H1 (cell line): ENCODE results near the gene DCLK1. TPM values are rescaled to one million over a fixed set of nuclear protein-coding genes. Genes with fewer than 3 reads are reported as not detected.

Experiments used
- CTCF ChIA-PET: fragments of 300-600 bp; sonication (Branson Sonifier 250); formaldehyde crosslinking; loops from one replicate; lab custom pipeline; 2021; ENCODE audit not compliant: partially characterized antibody; lab: Charles Lee
- POLR2A ChIA-PET: fragments of 300-600 bp; sonication (Branson Sonifier 250); formaldehyde crosslinking; loops from one replicate; lab custom pipeline; 2021; ENCODE audit warnings: inconsistent platforms; ENCODE audit not compliant: partially characterized antibody; lab: Charles Lee
- DNase-seq, 2 experiments: peaks; one replicate each; pipeline versions ENCODE4 v3.0.0 to v3.0.0-alpha.2; 2010 to 2022; ENCODE audit warnings: low spot score in 2 of 2, low read depth in 1 of 2, mixed read lengths in 1 of 2
- FAIRE-seq: peaks from 2 replicates; lab custom pipeline; 2011; peaks lifted over from hg19 to GRCh38; lab: Jason Lieb, UNC
- H2AFZ ChIP-seq: 2 replicates; pipeline ENCODE4 v1.8.1; 2012; ENCODE audit warnings: low read length, inconsistent platforms
- H2AK5ac ChIP-seq: 2 replicates; pipeline ENCODE4 v1.6.1; 2013; ENCODE audit warnings: low read depth, low read length
- H2BK120ac ChIP-seq: replicated peaks from 2 replicates; pipeline ENCODE3; 2013; ENCODE audit warnings: low read depth, low read length, inconsistent platforms
- H2BK12ac ChIP-seq: 2 replicates; pipeline ENCODE4 v1.6.1; 2013; ENCODE audit warnings: low read depth, low read length
- H2BK15ac ChIP-seq: 2 replicates; pipeline ENCODE4 v1.6.1; 2013; ENCODE audit warnings: low read length
- H2BK20ac ChIP-seq: 2 replicates; pipeline ENCODE4 v1.6.1; 2013; ENCODE audit warnings: low read length
- H2BK5ac ChIP-seq: 2 replicates; pipeline ENCODE4 v1.6.1; 2013; ENCODE audit warnings: low read depth, low read length
- H3K14ac ChIP-seq: 2 replicates; pipeline ENCODE4 v1.6.1; 2013; ENCODE audit warnings: inconsistent platforms; ENCODE audit not compliant: insufficient read length
- H3K18ac ChIP-seq: 2 replicates; pipeline ENCODE4 v1.6.1; 2013; ENCODE audit warnings: low read length; ENCODE audit errors: extremely low read depth
- H3K23ac ChIP-seq: 2 replicates; pipeline ENCODE4 v1.6.1; 2013; ENCODE audit warnings: inconsistent platforms; ENCODE audit not compliant: insufficient read length
- H3K23me2 ChIP-seq: 2 replicates; pipeline ENCODE4 v1.6.1; 2013; ENCODE audit warnings: low read depth, low read length
- H3K27ac ChIP-seq: 2 replicates; pipeline ENCODE4 v1.6.1; 2011; ENCODE audit warnings: low read depth, low read length, inconsistent platforms
- H3K27me3 ChIP-seq, 4 experiments: replicated peaks in 1 of 4; 1 replicate in 1 of 4; 2 replicates in 3 of 4; pipeline versions ENCODE4 v1.6.1 to v1.8.1; 2011 to 2013; ENCODE audit warnings: low read length in 3 of 4, mild to moderate bottlenecking in 3 of 4, inconsistent platforms in 2 of 4, mixed read lengths in 2 of 4, moderate library complexity in 1 of 4; ENCODE audit not compliant: control insufficient read depth in 3 of 4, insufficient read depth in 3 of 4; ENCODE audit errors: extremely low read depth in 1 of 4
- H3K36me3 ChIP-seq, 4 experiments: 2 replicates each; pipeline versions ENCODE4 v1.6.1 to v1.8.1; 2011 to 2013; ENCODE audit warnings: mild to moderate bottlenecking in 4 of 4, low read length in 3 of 4, moderate library complexity in 2 of 4, control low read depth in 1 of 4, inconsistent platforms in 1 of 4; ENCODE audit not compliant: insufficient read depth in 4 of 4, control insufficient read depth in 2 of 4
- H3K4ac ChIP-seq: replicated peaks from 2 replicates; pipeline ENCODE3; 2013; ENCODE audit warnings: low read length, low read depth, mixed read lengths, inconsistent platforms; ENCODE audit not compliant: insufficient read length
- H3K4me1 ChIP-seq, 4 experiments: replicated peaks in 1 of 4; 1 replicate in 1 of 4; 2 replicates in 3 of 4; pipeline versions ENCODE4 v1.6.1 to v1.8.1; 2011 to 2013; ENCODE audit warnings: low read length in 3 of 4, inconsistent platforms in 2 of 4, mixed read lengths in 1 of 4; ENCODE audit not compliant: insufficient read depth in 4 of 4, control insufficient read depth in 3 of 4
- H3K4me2 ChIP-seq, 2 experiments: 2 replicates each; pipeline versions ENCODE4 v1.6.1 to v1.8.1; 2011 to 2013; ENCODE audit warnings: low read depth in 2 of 2, low read length in 2 of 2, control low read depth in 1 of 2, inconsistent platforms in 1 of 2, mild to moderate bottlenecking in 1 of 2; ENCODE audit not compliant: insufficient read depth in 1 of 2
- H3K4me3 ChIP-seq, 4 experiments: fragments of 200-600, 300-600 bp in 1 of 4; sonication (generic), shearing (Covaris generic), sonication (Bioruptor Twin) in 1 of 4; 2 replicates each; pipeline versions ENCODE4 v1.5.1 to v1.8.1; 2011 to 2016; ENCODE audit warnings: low read length in 4 of 4, low read depth in 3 of 4, control low read depth in 2 of 4, inconsistent platforms in 2 of 4, mild to moderate bottlenecking in 2 of 4, mixed read lengths in 1 of 4, moderate library complexity in 1 of 4; ENCODE audit not compliant: insufficient read depth in 2 of 4; ENCODE audit errors: extremely low read depth in 1 of 4
- H3K56ac ChIP-seq: replicated peaks from 2 replicates; pipeline ENCODE3; 2013; ENCODE audit warnings: low read depth, mild to moderate bottlenecking, mixed read lengths, low read length, inconsistent platforms; ENCODE audit not compliant: insufficient read length
- H3K79me1 ChIP-seq: 2 replicates; pipeline ENCODE4 v1.6.1; 2013; ENCODE audit warnings: low read depth, low read length, control low read depth
- H3K79me2 ChIP-seq, 2 experiments: 2 replicates each; pipeline versions ENCODE4 v1.6.1 to v1.8.1; 2012 to 2013; ENCODE audit warnings: low read length in 2 of 2, mild to moderate bottlenecking in 2 of 2, inconsistent platforms in 1 of 2; ENCODE audit not compliant: insufficient read depth in 2 of 2, control insufficient read depth in 1 of 2
- H3K9ac ChIP-seq, 4 experiments: replicated peaks in 1 of 4; 1 replicate in 1 of 4; 2 replicates in 3 of 4; pipeline versions ENCODE4 v1.6.1 to v1.8.1; 2011 to 2013; ENCODE audit warnings: low read depth in 3 of 4, low read length in 3 of 4, control low read depth in 2 of 4, mild to moderate bottlenecking in 2 of 4, moderate library complexity in 2 of 4, inconsistent platforms in 1 of 4; ENCODE audit errors: extremely low read depth in 1 of 4
- H3K9me3 ChIP-seq, 2 experiments: 2 replicates each; pipeline versions ENCODE4 v1.6.1 to v1.8.1; 2012 to 2013; ENCODE audit warnings: mild to moderate bottlenecking in 2 of 2, moderate library complexity in 2 of 2, control low read depth in 1 of 2, inconsistent platforms in 1 of 2, low read depth in 1 of 2, low read length in 1 of 2, mixed read lengths in 1 of 2; ENCODE audit not compliant: insufficient read depth in 2 of 2
- H4K20me1 ChIP-seq, 2 experiments: replicated peaks in 1 of 2; 2 replicates each; pipeline versions ENCODE3 to v1.8.1; 2011 to 2013; ENCODE audit warnings: inconsistent platforms in 2 of 2, low read length in 2 of 2, mild to moderate bottlenecking in 1 of 2; ENCODE audit not compliant: insufficient read depth in 2 of 2, control insufficient read depth in 1 of 2
- H4K5ac ChIP-seq: 2 replicates; pipeline ENCODE4 v1.6.1; 2013; ENCODE audit warnings: low read length, low read depth, mixed read lengths, inconsistent platforms; ENCODE audit not compliant: insufficient read length
- H4K8ac ChIP-seq: 2 replicates; pipeline ENCODE4 v1.8.0; 2013; ENCODE audit warnings: mild to moderate bottlenecking, moderate library complexity, low read length, inconsistent platforms; ENCODE audit not compliant: insufficient read depth; ENCODE audit errors: extremely low read depth
- H4K91ac ChIP-seq: replicated peaks from 2 replicates; pipeline ENCODE3; 2013; ENCODE audit warnings: low read length, mixed read lengths, inconsistent platforms; ENCODE audit not compliant: insufficient read length
- BCL11A ChIP-seq, 2 experiments: IDR thresholded peaks; one replicate each; pipeline ENCODE4 v1.6.1; 2011; ENCODE audit warnings: low read depth in 2 of 2, low read length in 2 of 2, mild to moderate bottlenecking in 2 of 2
- JUN ChIP-seq: IDR thresholded peaks from 2 replicates; pipeline ENCODE4 v1.6.1; 2011; ENCODE audit warnings: low read depth, mild to moderate bottlenecking, improper control_type of control experiment, low read length
- KDM5A ChIP-seq: fragments of 200-600 bp; IDR thresholded peaks from 2 replicates; pipeline ENCODE4 v1.7.1; 2012; ENCODE audit warnings: mild to moderate bottlenecking, low read length, inconsistent platforms, mixed read lengths
- SIX5 ChIP-seq: IDR thresholded peaks from 2 replicates; pipeline ENCODE4 v1.6.1; 2011; ENCODE audit warnings: mild to moderate bottlenecking, low read depth, low read length
- ZNF274 ChIP-seq: IDR thresholded peaks from 2 replicates; pipeline ENCODE4 v1.7.0; 2012; ENCODE audit warnings: low read length, borderline replicate concordance; ENCODE audit errors: extremely low read depth
- WGBS, 2 experiments: shearing (Covaris generic) in 1 of 2; methylation state at CpG; one replicate each; pipeline versions ENCODE4 v1.1.6 to v1.1.7; 2013 to 2015; ENCODE audit warnings: low lambda C conversion rate in 2 of 2, mixed read lengths in 2 of 2, inconsistent platforms in 1 of 2, low coverage in 1 of 2, missing lambda C conversion rate in 1 of 2; ENCODE audit not compliant: insufficient replicate concordance in 2 of 2, insufficient coverage in 1 of 2, insufficient read length in 1 of 2; ENCODE audit errors: extremely low coverage in 1 of 2, missing lambda C conversion rate in 1 of 2; 5-methylcytosine and 5-hydroxymethylcytosine counted together
- polyA plus RNA-seq, 7 experiments: library from polyadenylated mRNA; depleted of rRNA in 3 of 7; stranded (reverse) in 5 of 7; unstranded in 2 of 7; fragments of >200 nt in 5 of 7; fragments of 200-250 nt in 2 of 7; gene quantifications; 1 replicate in 5 of 7; 2 replicates in 1 of 7; 4 replicates in 1 of 7; pipeline versions ENCODE4 v1.2.1 to v1.2.3, GENCODE V29; 2011 to 2013; ENCODE audit warnings: missing spikeins in 2 of 7, mixed read lengths in 2 of 7
- total RNA-seq: library from RNA; stranded (reverse); fragmentation: NEBNext Ultra II Directional; extraction: Animal tissue kit (Norgen Biotek cat#: 25700); gene quantifications from 2 replicates; pipeline ENCODE4 v1.2.1, GENCODE V29; 2021

Gene DCLK1
- total and polyA plus RNA-seq, 2 of the 8 experiments (the other 6 are each of a cell fraction or from before 2014, with no cell fraction given) = 22.8 to 41.0 TPM

GRCh38 chr13:35957241-35957731 lies 173.9 kb downstream of the DCLK1 start:
- Histone ChIP-seq H3K23ac (no peak overlapping the region), H2BK120ac (no peak overlapping the region), H3K4me3 (no peak overlapping the region), H4K5ac (no peak overlapping the region), H2BK12ac (no peak overlapping the region), H2BK15ac (no peak overlapping the region), H3K9ac (no peak overlapping the region), H3K18ac (no peak overlapping the region), H2AK5ac (no peak overlapping the region), H3K27me3 (no peaks in the 10 kb centered on the region), H2AFZ (no peak overlapping the region), H3K4me1 (peaks cover 0 to 3% (median under 1%) of the 10 kb centered on the region in 4 experiments; a peak in 1 of 7 replicates), H3K9me3 (no peaks in the 10 kb centered on the region), H2BK20ac (no peak overlapping the region), H3K23me2 (peaks cover 8% of the 10 kb centered on the region), H4K91ac (no peak overlapping the region), H3K4me2 (no peak overlapping the region), H4K8ac (no peak overlapping the region), H3K79me1 (no peaks in the 10 kb centered on the region; the same call in 1 of the 2 replicates), H3K79me2 (peaks cover 0 to 4% of the 10 kb centered on the region in 2 experiments; a peak in 2 of 4 replicates), H4K20me1 (peaks cover 0 to 7% of the 10 kb centered on the region in 2 experiments), H3K36me3 (no peaks in the 10 kb centered on the region; a peak in 1 of 8 replicates), H3K27ac (no peak overlapping the region), H3K56ac (no peak overlapping the region), H2BK5ac (no peak overlapping the region), H3K4ac (no peak overlapping the region), H3K14ac (no peak overlapping the region)
- DNase-seq (no peak), FAIRE-seq (no peak)
- ChIA-PET POLR2A (no interaction called here), CTCF (no interaction called here)
- WGBS, 2 experiments = 84% methylated on average over 1 of the region's 1 CpG; no CpG with 5 or more reads in 1 of the 2 experiments
- TF ChIP-seq ZNF274 (0 out of 2 replicates have a peak, but pooled peaks have one; percentile 4), SIX5 (no peak), KDM5A (no peak), BCL11A (IDR thresholded peaks at IDR 0.05; ENCODE audit: low read depth in 2 of 2, low read length in 2 of 2) (no peak), JUN (no peak)
